Measurements from ENCODE around the gene ALOX15. TPM values are rescaled to one million over a fixed set of nuclear protein-coding genes. Genes with fewer than 3 reads are reported as not detected.

Gene ALOX15
- total RNA-seq, 2 donors from 2014 or later: not detected

- no peak for DNase-seq
- H3K4me3 ChIP-seq (ENCODE audit: low read length): no peak overlapping the region
- H3K36me3 Mint-ChIP-seq (ENCODE audit: low read depth): peaks cover 65% of the 10 kb centered on the region
- TF ChIP-seq CTCF (conservative IDR thresholded peaks at IDR 0.05): no peak
- H3K27me3 Mint-ChIP-seq (ENCODE audit: insufficient read depth): no peaks in the 10 kb centered on the region
- no peaks in the 10 kb centered on the region for H3K4me1 ChIP-seq (ENCODE audit: control insufficient read depth, insufficient read depth, low read length)
- no peaks in the 10 kb centered on the region for H3K9me3 Mint-ChIP-seq
- no peaks in the 10 kb centered on the region for H3K4me1 Mint-ChIP-seq
- no peak overlapping the region for H3K27ac Mint-ChIP-seq
- H3K27ac ChIP-seq (ENCODE audit: low read depth, low read length): no peak overlapping the region
- H3K27me3 ChIP-seq (ENCODE audit: control insufficient read depth, insufficient read depth, low read length, poor library complexity, severe bottlenecking): no peaks in the 10 kb centered on the region
- WGBS, 2 experiments (ENCODE audit: insufficient coverage in 1 of 2, insufficient read length in 1 of 2): 93 to 95% methylated on average over 10 to 11 of the region's 11 CpGs
- no peak overlapping the region for H3K4me3 Mint-ChIP-seq
- no peak overlapping the region for H3K9ac ChIP-seq (ENCODE audit: extremely low read depth, low read length, poor library complexity, severe bottlenecking)
- H3K36me3 ChIP-seq (ENCODE audit: control insufficient read depth, insufficient read depth, low read length): peaks cover 63% of the 10 kb centered on the region
- H3K9me3 ChIP-seq (ENCODE audit: control insufficient read depth, low read length): no peaks in the 10 kb centered on the region
Measured at GRCh38 chr17:4673169-4673568, 31.7 kb upstream of the ALOX15 start.

DNA sequence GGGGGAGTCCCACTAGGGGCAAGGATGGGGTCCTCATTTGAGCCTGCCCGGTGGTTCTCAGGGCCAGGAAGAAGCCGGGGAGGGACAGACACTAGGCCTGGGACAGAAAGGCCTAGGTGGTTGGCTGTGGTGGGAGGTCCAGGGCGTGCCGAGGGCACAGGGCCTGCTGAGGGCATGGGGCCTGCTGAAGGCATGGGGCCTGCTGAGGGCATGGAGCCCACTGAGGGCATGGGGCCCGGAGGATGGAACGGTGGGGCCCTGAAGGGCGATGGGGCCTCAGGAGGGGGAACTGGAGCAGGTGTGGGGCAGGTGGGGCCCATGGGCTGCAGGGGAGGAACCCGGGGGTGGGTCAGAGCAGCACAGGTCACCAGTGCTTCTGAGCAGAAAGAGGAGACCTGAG is 31.3 kb upstream of the ALOX15 start:
- Histone ChIP-seq H3K4me1 (ENCODE audit: control insufficient read depth, insufficient read depth, low read length) (no peaks in the 10 kb centered on the region), H3K9me3 (ENCODE audit: control insufficient read depth, low read length) (no peaks in the 10 kb centered on the region), H3K27ac (ENCODE audit: low read depth, low read length) (no peak overlapping the region), H3K36me3 (ENCODE audit: control insufficient read depth, insufficient read depth, low read length) (peaks cover 62% of the 10 kb centered on the region), H3K4me3 (ENCODE audit: low read length) (no peak overlapping the region), H3K9ac (ENCODE audit: extremely low read depth, low read length, poor library complexity, severe bottlenecking) (no peak overlapping the region), H3K27me3 (ENCODE audit: control insufficient read depth, insufficient read depth, low read length, poor library complexity, severe bottlenecking) (no peaks in the 10 kb centered on the region)
- Mint-ChIP-seq H3K27me3 (ENCODE audit: insufficient read depth) (no peaks in the 10 kb centered on the region), H3K4me1 (no peaks in the 10 kb centered on the region), H3K9me3 (no peaks in the 10 kb centered on the region), H3K27ac (no peak overlapping the region), H3K4me3 (no peak overlapping the region), H3K36me3 (ENCODE audit: low read depth) (peaks cover 63% of the 10 kb centered on the region)
- 83 to 93% methylated on average over 3 to 8 of the region's 8 CpGs for WGBS, 2 experiments (ENCODE audit: insufficient coverage in 1 of 2, insufficient read length in 1 of 2)
- DNase-seq: no peak
- TF ChIP-seq CTCF (conservative IDR thresholded peaks at IDR 0.05): no peak

GRCh38 chr17:4672055-4672630 is 30.7 kb upstream of the ALOX15 start:
- Histone ChIP-seq H3K4me3 (ENCODE audit: low read length) (no peak overlapping the region), H3K27ac (ENCODE audit: low read depth, low read length) (no peak overlapping the region), H3K9me3 (ENCODE audit: control insufficient read depth, low read length) (no peaks in the 10 kb centered on the region), H3K9ac (ENCODE audit: extremely low read depth, low read length, poor library complexity, severe bottlenecking) (no peak overlapping the region), H3K4me1 (ENCODE audit: control insufficient read depth, insufficient read depth, low read length) (no peaks in the 10 kb centered on the region), H3K27me3 (ENCODE audit: control insufficient read depth, insufficient read depth, low read length, poor library complexity, severe bottlenecking) (no peaks in the 10 kb centered on the region), H3K36me3 (ENCODE audit: control insufficient read depth, insufficient read depth, low read length) (peaks cover 58% of the 10 kb centered on the region)
- H3K4me3 Mint-ChIP-seq: no peak overlapping the region
- DNase-seq: no peak
- no peaks in the 10 kb centered on the region for H3K9me3 Mint-ChIP-seq
- H3K27ac Mint-ChIP-seq: no peak overlapping the region
- 95% methylated on average over 9 of the region's 9 CpGs; no CpG with 5 or more reads in 1 of the 2 experiments for WGBS, 2 experiments (ENCODE audit: insufficient coverage in 1 of 2, insufficient read length in 1 of 2)
- no peaks in the 10 kb centered on the region for H3K4me1 Mint-ChIP-seq
- TF ChIP-seq CTCF (conservative IDR thresholded peaks at IDR 0.05): no peak
- H3K36me3 Mint-ChIP-seq (ENCODE audit: low read depth): peaks cover 58% of the 10 kb centered on the region
- no peaks in the 10 kb centered on the region for H3K27me3 Mint-ChIP-seq (ENCODE audit: insufficient read depth)

All from endodermal cell (in vitro differentiated cells).